22Rv1 (cell line): ENCODE data around the gene ATPAF1.
"Not testable (repeated sequence)": the region's sequence is repeated elsewhere in the genome, so short reads cannot be mapped to it uniquely, and the experiment has no call there.

Source experiments
- H3K27ac ChIP-seq: fragments of 450-650 bp; 2 replicates; pipeline ENCODE4 v1.5.1; 2017
- ZFX ChIP-seq: fragments of 450-650 bp; IDR thresholded peaks from 2 replicates; pipeline ENCODE4 v1.6.1; 2017; ENCODE audit warnings: antibody characterized with exemption, borderline replicate concordance
- TF ChIP-seq, protein P1 (sequence below): fragments of 450-650 bp; IDR thresholded peaks from 2 replicates; pipeline ENCODE4 v1.5.1; 2017; ENCODE audit warnings: mild to moderate bottlenecking

Gene ATPAF1

DNA sequence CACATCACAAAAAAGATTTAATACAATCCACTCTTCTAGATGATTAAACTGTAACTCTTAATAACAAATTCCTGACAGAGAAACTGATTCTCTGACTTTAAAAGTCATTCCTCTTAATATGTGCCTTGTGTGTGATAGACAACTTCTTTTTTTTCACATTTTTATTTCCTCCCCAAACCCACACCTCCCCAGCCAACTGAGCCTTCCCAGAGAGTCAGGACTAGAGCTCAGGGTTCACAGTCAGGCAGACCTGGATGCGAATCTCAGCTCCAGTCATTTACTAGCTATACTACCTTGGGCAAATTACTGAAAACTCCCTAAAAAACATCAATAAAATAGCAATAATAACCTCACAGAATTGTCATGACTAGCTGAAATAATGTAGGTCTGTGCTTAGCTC, 14.2 kb downstream of the ATPAF1 start:
- peak overlapping the region; percentile 48; the same call in 1 of the 2 replicates for H3K27ac ChIP-seq
- no peak for TF ChIP-seq ZFX
- TF ChIP-seq, protein P1, sequence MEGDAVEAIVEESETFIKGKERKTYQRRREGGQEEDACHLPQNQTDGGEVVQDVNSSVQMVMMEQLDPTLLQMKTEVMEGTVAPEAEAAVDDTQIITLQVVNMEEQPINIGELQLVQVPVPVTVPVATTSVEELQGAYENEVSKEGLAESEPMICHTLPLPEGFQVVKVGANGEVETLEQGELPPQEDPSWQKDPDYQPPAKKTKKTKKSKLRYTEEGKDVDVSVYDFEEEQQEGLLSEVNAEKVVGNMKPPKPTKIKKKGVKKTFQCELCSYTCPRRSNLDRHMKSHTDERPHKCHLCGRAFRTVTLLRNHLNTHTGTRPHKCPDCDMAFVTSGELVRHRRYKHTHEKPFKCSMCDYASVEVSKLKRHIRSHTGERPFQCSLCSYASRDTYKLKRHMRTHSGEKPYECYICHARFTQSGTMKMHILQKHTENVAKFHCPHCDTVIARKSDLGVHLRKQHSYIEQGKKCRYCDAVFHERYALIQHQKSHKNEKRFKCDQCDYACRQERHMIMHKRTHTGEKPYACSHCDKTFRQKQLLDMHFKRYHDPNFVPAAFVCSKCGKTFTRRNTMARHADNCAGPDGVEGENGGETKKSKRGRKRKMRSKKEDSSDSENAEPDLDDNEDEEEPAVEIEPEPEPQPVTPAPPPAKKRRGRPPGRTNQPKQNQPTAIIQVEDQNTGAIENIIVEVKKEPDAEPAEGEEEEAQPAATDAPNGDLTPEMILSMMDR = no peak

DNA sequence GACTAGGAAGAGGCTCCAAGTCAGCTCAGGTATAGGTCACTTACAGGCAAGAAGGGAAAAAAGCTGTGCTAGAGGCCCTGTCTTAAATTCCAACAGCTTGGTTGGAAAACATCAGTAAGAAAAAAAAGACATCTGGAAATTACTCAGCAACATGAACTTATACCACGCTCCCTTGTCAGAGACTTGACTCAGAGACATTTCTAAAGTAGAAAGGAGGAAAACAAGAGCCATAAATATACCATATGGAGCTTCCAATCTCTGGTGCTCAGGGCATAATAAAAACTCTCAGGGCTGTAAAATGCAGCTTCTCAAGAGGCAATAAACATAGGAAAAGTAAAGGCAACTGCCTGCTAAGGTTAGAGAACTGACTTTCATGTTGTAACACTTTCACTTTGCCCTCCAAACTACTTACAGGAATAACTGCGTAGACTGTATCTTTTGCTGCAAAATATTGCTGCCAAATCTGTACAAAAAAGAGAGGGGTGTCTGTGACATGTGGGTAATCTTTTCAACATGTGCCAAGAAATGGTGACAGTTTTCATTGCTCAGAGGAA, 14.7 kb downstream of the ATPAF1 start:
- peak overlapping the region; percentile 48 for H3K27ac ChIP-seq
- TF ChIP-seq, protein P1 = no peak
- no peak for TF ChIP-seq ZFX

DNA sequence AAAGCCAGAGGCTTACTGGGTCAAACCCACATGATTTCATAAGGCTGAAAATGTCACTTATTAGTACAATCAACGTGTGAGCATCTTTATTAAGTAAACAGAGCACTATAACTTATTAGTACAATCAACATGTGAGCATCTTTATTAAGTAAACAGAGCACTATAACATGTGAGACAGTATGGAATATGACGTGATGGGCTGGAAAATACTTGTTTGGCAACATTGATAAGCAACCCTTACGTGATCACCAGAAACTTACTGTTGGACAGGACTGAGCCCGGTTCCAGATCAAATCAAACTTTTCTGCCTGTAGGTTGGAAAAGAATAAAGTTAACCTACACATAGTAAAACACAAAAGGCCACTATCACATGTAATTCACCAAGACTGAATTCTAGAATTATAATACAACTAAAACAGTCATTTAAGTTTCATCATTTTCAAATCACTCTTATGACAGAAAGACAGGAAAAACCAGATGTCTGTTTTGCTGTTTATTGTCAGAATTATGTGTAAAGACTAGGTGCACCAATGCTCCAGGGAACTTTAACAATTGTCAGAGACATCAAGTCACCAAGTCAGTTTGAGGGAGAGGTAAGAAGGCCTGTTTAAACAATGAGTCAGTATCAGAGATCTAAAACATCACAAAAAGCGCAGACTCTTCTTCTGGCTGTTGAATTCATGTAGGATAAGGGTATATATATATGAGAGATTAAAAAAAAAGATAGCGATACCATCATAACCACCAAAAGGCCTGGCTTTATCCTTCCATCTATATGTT, 15.7 kb downstream of the ATPAF1 start:
- TF ChIP-seq, protein P1 = no peak
- TF ChIP-seq ZFX = no peak
- peak overlapping the region; percentile 48 for H3K27ac ChIP-seq

DNA sequence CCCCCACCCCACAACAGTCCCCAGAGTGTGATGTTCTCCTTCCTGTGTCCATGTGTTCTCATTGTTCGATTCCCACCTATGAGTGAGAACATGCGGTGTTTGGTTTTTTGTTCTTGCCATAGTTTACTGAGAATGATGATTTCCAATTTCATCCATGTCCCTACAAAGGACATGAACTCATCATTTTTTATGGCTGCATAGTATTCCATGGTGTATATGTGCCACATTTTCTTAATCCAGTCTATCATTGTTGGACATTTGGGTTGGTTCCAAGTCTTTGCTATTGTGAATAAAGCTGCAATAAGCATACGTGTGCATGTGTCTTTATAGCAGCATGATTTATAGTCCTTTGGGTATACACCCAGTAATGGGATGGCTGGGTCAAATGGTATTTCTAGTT, 17.0 kb downstream of the ATPAF1 start:
- not testable (repeated sequence) for H3K27ac ChIP-seq

DNA sequence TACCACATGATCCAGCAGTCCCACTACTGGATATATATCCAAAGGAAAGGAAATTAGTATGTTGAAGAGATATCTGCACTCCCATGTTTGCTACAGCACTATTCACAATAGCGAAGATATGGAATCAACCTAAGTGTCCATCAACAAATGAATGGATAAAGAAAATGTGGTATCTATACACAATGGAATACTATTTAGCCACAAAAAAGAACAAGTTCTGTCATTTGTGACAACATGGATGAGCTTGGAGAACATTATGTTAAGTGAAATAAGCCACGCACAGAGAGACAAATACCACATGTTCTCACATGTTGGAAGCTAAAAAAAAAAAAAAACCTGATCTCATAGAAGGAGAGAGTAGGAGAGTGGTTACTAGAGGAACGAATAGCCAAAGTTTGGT, 17.7 kb downstream of the ATPAF1 start:
- H3K27ac ChIP-seq = no peak overlapping the region
- TF ChIP-seq, protein P1 = no peak
- TF ChIP-seq ZFX = no peak

DNA sequence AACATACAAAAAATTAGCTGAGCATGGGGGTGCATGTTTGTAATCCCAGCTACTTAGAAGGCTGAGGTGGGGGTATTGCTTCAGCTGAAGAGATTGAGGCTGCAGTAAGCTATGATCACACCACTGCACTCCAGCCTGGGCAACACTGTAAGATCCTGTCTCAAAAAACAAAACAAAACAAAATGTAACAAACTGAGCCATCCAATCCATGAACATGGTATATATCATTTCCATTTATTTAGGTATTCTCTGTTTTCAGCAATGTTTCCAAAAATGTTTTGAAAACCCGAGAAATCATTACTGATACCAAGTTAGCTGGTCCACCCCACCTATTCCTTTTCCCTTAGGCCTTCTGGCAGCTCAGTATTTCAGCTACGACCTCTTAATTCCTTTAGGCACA, 18.4 kb downstream of the ATPAF1 start:
- no peak overlapping the region for H3K27ac ChIP-seq
- TF ChIP-seq, protein P1 = no peak
- TF ChIP-seq ZFX = no peak

DNA sequence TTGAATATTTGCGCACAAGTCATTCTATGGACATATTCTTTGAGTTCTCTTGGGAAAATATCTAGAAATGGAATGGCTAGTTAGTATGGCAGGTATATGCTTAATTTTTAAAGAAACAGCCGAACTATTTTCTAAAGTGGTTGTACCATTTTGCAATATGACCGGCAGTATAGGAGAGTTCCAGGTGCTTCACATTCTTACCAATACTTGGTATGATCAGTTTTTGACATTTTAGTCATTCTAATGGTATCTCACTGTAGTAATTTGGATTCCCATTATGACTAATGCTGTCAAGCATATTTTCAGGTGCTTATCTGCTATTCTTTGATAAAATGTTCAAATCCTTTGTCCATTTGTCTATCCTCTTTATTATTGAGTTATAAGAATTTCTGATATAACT, 20.6 kb downstream of the ATPAF1 start:
- TF ChIP-seq, protein P1 = no peak
- TF ChIP-seq ZFX = no peak
- no peak overlapping the region for H3K27ac ChIP-seq
